HCT116 (cell line): ENCODE data around the gene GDPD1. TPM values are rescaled to one million over a fixed set of nuclear protein-coding genes. Genes with fewer than 3 reads are reported as not detected.

Experiments
- ATAC-seq: fragments of 200-7000 bp; cut with Tn5 transposase; 2 replicates; pipeline ENCODE4 v1.9.1; 2020; ENCODE audit warnings: mild to moderate bottlenecking, moderate library complexity
- BruUV-seq: library from RNA; stranded (reverse); fragments of 400-500 nt; replicated peaks from 2 replicates; lab custom pipeline; 2021; lab: Mats Ljungman, UMichigan
- CTCF ChIA-PET: fragments of 300-600 bp; sonication (Branson Sonifier 250); formaldehyde crosslinking; loops from one replicate; lab custom pipeline; 2021; ENCODE audit warnings: antibody characterized with exemption; lab: Charles Lee
- POLR2A ChIA-PET: fragments of 300-600, 350-600 bp; sonication (Branson Sonifier 250); formaldehyde crosslinking; loops from one replicate; lab custom pipeline; 2021; ENCODE audit warnings: antibody characterized with exemption; lab: Charles Lee
- RAD21 ChIA-PET, 2 experiments: fragments of 300-600 bp; sonication (Branson Sonifier 250); formaldehyde crosslinking; loops; one replicate each; lab custom pipeline; 2023; ENCODE audit warnings: low total read pairs in 2 of 2; ENCODE audit not compliant: uncharacterized antibody in 2 of 2, unreplicated experiment in 2 of 2, low non-redundant PET in 1 of 2; lab: Charles Lee
- DNase-seq: peaks from one replicate; pipeline ENCODE4 v3.0.0-alpha.2; 2010; ENCODE audit warnings: low read depth, low spot score
- H2AFZ ChIP-seq: fragments of 200-600 bp; shearing (Covaris generic), sonication (generic); 2 replicates; pipeline ENCODE4 v1.6.1; 2017; ENCODE audit warnings: low read depth, mixed run types, mixed read lengths, antibody characterized with exemption, low read length; ENCODE audit not compliant: poor library complexity, severe bottlenecking
- H3K27ac ChIP-seq: 2 replicates; pipeline ENCODE4 v1.5.1; 2012; ENCODE audit warnings: low read depth, low read length
- H3K27me3 ChIP-seq: fragments of 200-600 bp; sonication (generic); 2 replicates; pipeline ENCODE4 v1.6.1; 2016; ENCODE audit warnings: mixed run types, low read length, mixed read lengths; ENCODE audit not compliant: insufficient read depth
- H3K36me3 ChIP-seq, 2 experiments: fragments of 200-500 bp in 1 of 2; fragments of 200-600 bp in 1 of 2; sonication (Bioruptor generic) in 1 of 2; sonication (generic) in 1 of 2; 2 replicates each; pipeline versions ENCODE4 v1.5.1 to v1.6.1; 2014 to 2016; ENCODE audit warnings: low read length in 2 of 2, inconsistent platforms in 1 of 2, mixed read lengths in 1 of 2, mixed run types in 1 of 2; ENCODE audit not compliant: insufficient read depth in 2 of 2, control insufficient read depth in 1 of 2
- H3K4me1 ChIP-seq, 2 experiments: fragments of 200-600 bp in 1 of 2; sonication (generic) in 1 of 2; 2 replicates each; pipeline versions ENCODE4 v1.5.1 to v1.6.1; 2012 to 2017; ENCODE audit warnings: low read length in 2 of 2, inconsistent platforms in 1 of 2, mild to moderate bottlenecking in 1 of 2, mixed read lengths in 1 of 2, mixed run types in 1 of 2, moderate library complexity in 1 of 2; ENCODE audit not compliant: insufficient read depth in 2 of 2, control insufficient read depth in 1 of 2
- H3K4me2 ChIP-seq: fragments of 200-600 bp; sonication (generic); 2 replicates; pipeline ENCODE4 v1.6.1; 2017; ENCODE audit warnings: mixed run types, low read length, mixed read lengths
- H3K4me3 ChIP-seq, 2 experiments: fragments of 200-600 bp in 1 of 2; sonication (generic) in 1 of 2; replicated peaks in 1 of 2; 2 replicates each; pipeline ENCODE4 v1.5.1; 2011 to 2016; ENCODE audit warnings: low read length in 2 of 2, control low read depth in 1 of 2, low read depth in 1 of 2, mild to moderate bottlenecking in 1 of 2, mixed read lengths in 1 of 2, mixed run types in 1 of 2
- H3K79me2 ChIP-seq: fragments of 200-600 bp; sonication (generic); 2 replicates; pipeline ENCODE4 v1.6.1; 2017; ENCODE audit warnings: mild to moderate bottlenecking, mixed run types, low read length, moderate library complexity, mixed read lengths; ENCODE audit not compliant: insufficient read depth
- H3K9ac ChIP-seq: fragments of 200-600 bp; sonication (generic); 2 replicates; pipeline ENCODE4 v1.6.1; 2016; ENCODE audit warnings: low read length, mixed read lengths
- H3K9me2 ChIP-seq: fragments of 200-600 bp; sonication (generic), shearing (Covaris generic); 2 replicates; pipeline ENCODE4 v1.6.1; 2017; ENCODE audit warnings: mixed run types, mild to moderate bottlenecking, moderate library complexity; ENCODE audit not compliant: insufficient read depth
- H3K9me3 ChIP-seq, 2 experiments: fragments of 200-500 bp in 1 of 2; fragments of 200-600 bp in 1 of 2; sonication (Bioruptor generic) in 1 of 2; sonication (generic) in 1 of 2; 2 replicates each; pipeline ENCODE4 v1.6.1; 2014 to 2017; ENCODE audit warnings: low read length in 2 of 2, mixed read lengths in 2 of 2, inconsistent platforms in 1 of 2, low read depth in 1 of 2, mild to moderate bottlenecking in 1 of 2, mixed run types in 1 of 2, moderate library complexity in 1 of 2; ENCODE audit not compliant: control insufficient read depth in 1 of 2, insufficient read depth in 1 of 2
- H4K20me1 ChIP-seq: fragments of 200-600 bp; sonication (generic), shearing (Covaris generic); 2 replicates; pipeline ENCODE4 v1.6.1; 2017; ENCODE audit warnings: mixed run types, mild to moderate bottlenecking, moderate library complexity; ENCODE audit not compliant: insufficient read depth
- EGR1 ChIP-seq: IDR thresholded peaks from 2 replicates; pipeline ENCODE4 v1.6.1; 2012; ENCODE audit warnings: low read depth
- EZH2 ChIP-seq: fragments of 200-600 bp; sonication (generic); IDR thresholded peaks from 2 replicates; pipeline ENCODE4 v1.6.1; 2017; ENCODE audit warnings: antibody characterized with exemption, mixed run types
- JUND ChIP-seq: IDR thresholded peaks from 2 replicates; pipeline ENCODE4 v1.6.1; 2012
- SRF ChIP-seq: IDR thresholded peaks from 2 replicates; pipeline ENCODE4 v1.6.1; 2012; ENCODE audit warnings: low read depth
- TCF7L2 ChIP-seq: IDR thresholded peaks from 2 replicates; pipeline ENCODE4 v1.7.0; 2011; ENCODE audit warnings: borderline replicate concordance, inconsistent platforms; ENCODE audit not compliant: insufficient read depth, insufficient read length; ENCODE audit errors: extremely low read depth
- ZNF274 ChIP-seq: fragments of 200-500 bp; sonication (Bioruptor generic); IDR thresholded peaks from 2 replicates; pipeline ENCODE4 v1.6.1; 2014; ENCODE audit warnings: mild to moderate bottlenecking, low read depth, low read length, inconsistent platforms
- intact Hi-C: fragments of 100-400 bp; cut with micrococcal nuclease; formaldehyde crosslinking; loops from 2 replicates; pipeline ENCODE4 v1.10.0; 2022
- total RNA-seq: library from RNA; stranded (reverse); gene quantifications from one replicate; pipeline ENCODE4 v1.2.1, GENCODE V29; 2021; ENCODE audit not compliant: unreplicated experiment
- TF ChIP-seq, protein P1 (sequence below): IDR thresholded peaks from 2 replicates; pipeline ENCODE4 v1.6.1; 2012; ENCODE audit warnings: low read depth
- TF ChIP-seq, protein P2 (sequence below), 3 experiments: fragments of 200-600 bp in 1 of 3; sonication (generic) in 1 of 3; IDR thresholded peaks in 2 of 3; conservative IDR thresholded peaks in 1 of 3; 2 replicates each; pipeline ENCODE4 v1.5.1; 2012 to 2017; ENCODE audit warnings: low read depth in 2 of 3, low read length in 2 of 3, antibody characterized with exemption in 1 of 3, borderline replicate concordance in 1 of 3, control low read depth in 1 of 3, mild to moderate bottlenecking in 1 of 3, mixed read lengths in 1 of 3, mixed run types in 1 of 3, moderate library complexity in 1 of 3; ENCODE audit not compliant: insufficient read depth in 1 of 3
- TF ChIP-seq, protein P3 (sequence below): IDR thresholded peaks from 2 replicates; pipeline ENCODE4 v1.6.1; 2012

GDPD1 gene
- total RNA-seq, 1 experiment from 2014 or later = 13.7 TPM

DNA sequence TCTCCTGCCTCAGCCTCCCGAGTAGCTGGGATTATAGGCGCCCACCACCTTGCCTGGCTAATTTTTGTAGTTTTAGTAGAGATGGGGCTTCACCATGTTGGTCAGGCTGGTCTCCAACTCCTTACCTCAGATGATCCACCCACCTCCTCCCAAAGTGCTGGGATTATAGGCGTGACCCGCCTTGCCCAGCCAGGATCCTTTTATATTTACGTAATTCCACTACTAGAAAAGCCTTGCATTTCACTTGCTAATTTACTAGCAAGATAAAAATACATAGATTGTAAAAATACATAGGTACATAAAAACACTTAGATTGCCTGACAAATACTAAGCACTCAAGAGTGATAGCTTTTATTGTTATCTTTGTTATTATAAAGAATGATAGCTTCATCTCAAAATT lies 47.5 kb downstream of the GDPD1 start:
- TF ChIP-seq JUND (no peak), ZNF274 (no peak), TCF7L2 (no peak), EZH2 (no peak), SRF (no peak), EGR1 (no peak)
- TF ChIP-seq, protein P1, sequence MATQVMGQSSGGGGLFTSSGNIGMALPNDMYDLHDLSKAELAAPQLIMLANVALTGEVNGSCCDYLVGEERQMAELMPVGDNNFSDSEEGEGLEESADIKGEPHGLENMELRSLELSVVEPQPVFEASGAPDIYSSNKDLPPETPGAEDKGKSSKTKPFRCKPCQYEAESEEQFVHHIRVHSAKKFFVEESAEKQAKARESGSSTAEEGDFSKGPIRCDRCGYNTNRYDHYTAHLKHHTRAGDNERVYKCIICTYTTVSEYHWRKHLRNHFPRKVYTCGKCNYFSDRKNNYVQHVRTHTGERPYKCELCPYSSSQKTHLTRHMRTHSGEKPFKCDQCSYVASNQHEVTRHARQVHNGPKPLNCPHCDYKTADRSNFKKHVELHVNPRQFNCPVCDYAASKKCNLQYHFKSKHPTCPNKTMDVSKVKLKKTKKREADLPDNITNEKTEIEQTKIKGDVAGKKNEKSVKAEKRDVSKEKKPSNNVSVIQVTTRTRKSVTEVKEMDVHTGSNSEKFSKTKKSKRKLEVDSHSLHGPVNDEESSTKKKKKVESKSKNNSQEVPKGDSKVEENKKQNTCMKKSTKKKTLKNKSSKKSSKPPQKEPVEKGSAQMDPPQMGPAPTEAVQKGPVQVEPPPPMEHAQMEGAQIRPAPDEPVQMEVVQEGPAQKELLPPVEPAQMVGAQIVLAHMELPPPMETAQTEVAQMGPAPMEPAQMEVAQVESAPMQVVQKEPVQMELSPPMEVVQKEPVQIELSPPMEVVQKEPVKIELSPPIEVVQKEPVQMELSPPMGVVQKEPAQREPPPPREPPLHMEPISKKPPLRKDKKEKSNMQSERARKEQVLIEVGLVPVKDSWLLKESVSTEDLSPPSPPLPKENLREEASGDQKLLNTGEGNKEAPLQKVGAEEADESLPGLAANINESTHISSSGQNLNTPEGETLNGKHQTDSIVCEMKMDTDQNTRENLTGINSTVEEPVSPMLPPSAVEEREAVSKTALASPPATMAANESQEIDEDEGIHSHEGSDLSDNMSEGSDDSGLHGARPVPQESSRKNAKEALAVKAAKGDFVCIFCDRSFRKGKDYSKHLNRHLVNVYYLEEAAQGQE = no peak
- TF ChIP-seq, protein P2, sequence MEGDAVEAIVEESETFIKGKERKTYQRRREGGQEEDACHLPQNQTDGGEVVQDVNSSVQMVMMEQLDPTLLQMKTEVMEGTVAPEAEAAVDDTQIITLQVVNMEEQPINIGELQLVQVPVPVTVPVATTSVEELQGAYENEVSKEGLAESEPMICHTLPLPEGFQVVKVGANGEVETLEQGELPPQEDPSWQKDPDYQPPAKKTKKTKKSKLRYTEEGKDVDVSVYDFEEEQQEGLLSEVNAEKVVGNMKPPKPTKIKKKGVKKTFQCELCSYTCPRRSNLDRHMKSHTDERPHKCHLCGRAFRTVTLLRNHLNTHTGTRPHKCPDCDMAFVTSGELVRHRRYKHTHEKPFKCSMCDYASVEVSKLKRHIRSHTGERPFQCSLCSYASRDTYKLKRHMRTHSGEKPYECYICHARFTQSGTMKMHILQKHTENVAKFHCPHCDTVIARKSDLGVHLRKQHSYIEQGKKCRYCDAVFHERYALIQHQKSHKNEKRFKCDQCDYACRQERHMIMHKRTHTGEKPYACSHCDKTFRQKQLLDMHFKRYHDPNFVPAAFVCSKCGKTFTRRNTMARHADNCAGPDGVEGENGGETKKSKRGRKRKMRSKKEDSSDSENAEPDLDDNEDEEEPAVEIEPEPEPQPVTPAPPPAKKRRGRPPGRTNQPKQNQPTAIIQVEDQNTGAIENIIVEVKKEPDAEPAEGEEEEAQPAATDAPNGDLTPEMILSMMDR (IDR thresholded peaks at IDR 0.05 in 2 of 3, conservative IDR thresholded peaks at IDR 0.05 in 1 of 3; ENCODE audit: borderline replicate concordance in 1 of 3, insufficient read depth in 1 of 3, low read depth in 2 of 3, low read length in 2 of 3) = no peak
- TF ChIP-seq, protein P3, sequence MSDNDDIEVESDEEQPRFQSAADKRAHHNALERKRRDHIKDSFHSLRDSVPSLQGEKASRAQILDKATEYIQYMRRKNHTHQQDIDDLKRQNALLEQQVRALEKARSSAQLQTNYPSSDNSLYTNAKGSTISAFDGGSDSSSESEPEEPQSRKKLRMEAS = no peak
- no peaks in the 10 kb centered on the region for H3K36me3 ChIP-seq
- H3K79me2 ChIP-seq = no peaks in the 10 kb centered on the region
- no peak overlapping the region for H3K9ac ChIP-seq
- no peak overlapping the region for H2AFZ ChIP-seq
- ChIA-PET RAD21 (no interaction called here), POLR2A (no interaction called here), CTCF (no interaction called here)
- no peaks in the 10 kb centered on the region for H3K9me3 ChIP-seq
- H4K20me1 ChIP-seq = no peaks in the 10 kb centered on the region
- no peak overlapping the region for H3K27ac ChIP-seq
- no peak for DNase-seq
- no peak overlapping the region for H3K4me3 ChIP-seq
- intact Hi-C loops = no loop called here
- peaks cover 0 to 4% of the 10 kb centered on the region in 2 experiments; a peak in 1 of 4 replicates for H3K4me1 ChIP-seq
- no peaks in the 10 kb centered on the region for H3K9me2 ChIP-seq
- H3K27me3 ChIP-seq = no peaks in the 10 kb centered on the region
- H3K4me2 ChIP-seq = no peak overlapping the region
- ATAC-seq = no peak
- BruUV-seq = no TSS peak
